Measurements from ENCODE around the gene PTPRM. TPM values are rescaled to one million over a fixed set of nuclear protein-coding genes. Genes with fewer than 3 reads are reported as not detected.

Gene PTPRM
- total and polyA plus RNA-seq, 2 experiments from 2014 or later: 1.6 to 5.3 TPM

- no peak for DNase-seq (ENCODE audit: low spot score)
- H3K9me3 Mint-ChIP-seq: no peaks in the 10 kb centered on the region
- H3K36me3 ChIP-seq (ENCODE audit: insufficient read depth): no peaks in the 10 kb centered on the region
- TF ChIP-seq REST (IDR thresholded peaks at IDR 0.05; ENCODE audit: unreplicated experiment) (no peak), EZH2phosphoT487 (IDR thresholded peaks at IDR 0.05; ENCODE audit: unreplicated experiment) (no peak), CREB1 (CRISPR knock-in tag; IDR thresholded peaks at IDR 0.05; ENCODE audit: low read depth) (no peak), ZNF331 (CRISPR knock-in tag; IDR thresholded peaks at IDR 0.05; ENCODE audit: low read depth) (no peak), POLR2AphosphoS5 (IDR thresholded peaks at IDR 0.05; ENCODE audit: low read depth) (no peak), JUNB (IDR thresholded peaks at IDR 0.05; ENCODE audit: unreplicated experiment) (no peak), ETS1 (IDR thresholded peaks at IDR 0.05) (no peak), STAT1 (IDR thresholded peaks at IDR 0.05; ENCODE audit: unreplicated experiment) (no peak), ZNF114 (CRISPR knock-in tag; IDR thresholded peaks at IDR 0.05) (no peak), ZNF462 (CRISPR knock-in tag; IDR thresholded peaks at IDR 0.05) (no peak), EZH2 (IDR thresholded peaks at IDR 0.05; ENCODE audit: low read depth, unreplicated experiment) (no peak), NANOG (IDR thresholded peaks at IDR 0.05; ENCODE audit: borderline replicate concordance) (no peak), CTCF (conservative IDR thresholded peaks at IDR 0.05; ENCODE audit: low read depth in 2 of 2) (no peak)
- no peaks in the 10 kb centered on the region for H3K36me3 Mint-ChIP-seq (ENCODE audit: low read depth)
- no peak overlapping the region for H3K4me3 ChIP-seq
- H3K4me1 Mint-ChIP-seq: peaks cover 14% of the 10 kb centered on the region
- H3K4me2 ChIP-seq: no peak overlapping the region
- no peak overlapping the region for H2AFZ ChIP-seq
- no peak overlapping the region for H3K27ac Mint-ChIP-seq
- H3K9me2 ChIP-seq (ENCODE audit: insufficient read depth): no peaks in the 10 kb centered on the region
- no peak overlapping the region for H3K27ac ChIP-seq (ENCODE audit: low read depth)
- ATAC-seq: no peak
- H3K4me1 ChIP-seq (ENCODE audit: insufficient read depth): no peaks in the 10 kb centered on the region
- H3K27me3 Mint-ChIP-seq (ENCODE audit: insufficient read depth, low read depth, poor library complexity): peaks cover 3% of the 10 kb centered on the region
- H3K27me3 ChIP-seq (ENCODE audit: insufficient read depth): no peaks in the 10 kb centered on the region
- H3K79me2 ChIP-seq (replicated peaks; ENCODE audit: insufficient read depth): no peaks in the 10 kb centered on the region
- no peak overlapping the region for H3K4me3 Mint-ChIP-seq
- no peaks in the 10 kb centered on the region for H4K20me1 ChIP-seq (replicated peaks; ENCODE audit: insufficient read depth)
- H3F3A ChIP-seq (replicated peaks; ENCODE audit: low read depth): no peaks in the 10 kb centered on the region
Observed at GRCh38 chr18:7593218-7593819, 26.2 kb downstream of the PTPRM start.
